Liver (tissue), 9 donors: ENCODE results near the gene PUS10. TPM values are rescaled to one million over a fixed set of nuclear protein-coding genes. Genes with fewer than 3 reads are reported as not detected.

Experiments
- DNase-seq: peaks from one replicate; pipeline ENCODE4 v3.0.0-alpha.2; 2017; ENCODE audit warnings: low spot score
- H3K27ac ChIP-seq, 2 donors: one replicate each; pipeline ENCODE4 v1.7.0; 2013; ENCODE audit warnings: inconsistent platforms in 2 of 2, low read length in 2 of 2, control low read depth in 1 of 2, low read depth in 1 of 2, mild to moderate bottlenecking in 1 of 2
- H3K27me3 ChIP-seq, 4 donors: one replicate each; pipeline versions ENCODE4 v1.6.1 to v1.7.0; 2013; ENCODE audit warnings: low read length in 3 of 4, inconsistent platforms in 1 of 4, mild to moderate bottlenecking in 1 of 4, moderate library complexity in 1 of 4; ENCODE audit not compliant: control insufficient read depth in 4 of 4, insufficient read depth in 4 of 4
- H3K36me3 ChIP-seq, 4 donors: one replicate each; pipeline versions ENCODE4 v1.6.1 to v1.7.0; 2013; ENCODE audit warnings: low read length in 3 of 4, mild to moderate bottlenecking in 3 of 4, low read depth in 1 of 4, moderate library complexity in 1 of 4; ENCODE audit not compliant: control insufficient read depth in 4 of 4, insufficient read depth in 3 of 4
- H3K4me1 ChIP-seq, 4 donors: one replicate each; pipeline versions ENCODE4 v1.6.1 to v1.7.0; 2013; ENCODE audit warnings: low read length in 3 of 4, mild to moderate bottlenecking in 3 of 4, moderate library complexity in 1 of 4; ENCODE audit not compliant: control insufficient read depth in 4 of 4, insufficient read depth in 4 of 4
- H3K4me3 ChIP-seq, 3 donors: one replicate each; pipeline versions ENCODE4 v1.6.1 to v1.7.0; 2013; ENCODE audit warnings: low read length in 3 of 3, control low read depth in 1 of 3, low read depth in 1 of 3, mild to moderate bottlenecking in 1 of 3
- H3K9ac ChIP-seq, 2 donors: one replicate each; pipeline ENCODE4 v1.7.0; 2013; ENCODE audit warnings: low read length in 2 of 2, mild to moderate bottlenecking in 2 of 2, moderate library complexity in 2 of 2, control low read depth in 1 of 2, low read depth in 1 of 2
- H3K9me3 ChIP-seq, 4 donors: one replicate each; pipeline versions ENCODE4 v1.6.1 to v1.7.0; 2013; ENCODE audit warnings: low read length in 3 of 4; ENCODE audit not compliant: control insufficient read depth in 4 of 4
- ATF3 ChIP-seq: IDR thresholded peaks from 2 replicates; pipeline ENCODE4 v1.6.1; 2016; ENCODE audit warnings: antibody characterized with exemption
- CTCF ChIP-seq: fragments of 150-350 bp; IDR thresholded peaks from 2 replicates; pipeline ENCODE4 v1.5.1; 2017; ENCODE audit warnings: improper control_type of control experiment, low read depth, low read length; ENCODE audit not compliant: missing input control
- EGR1 ChIP-seq, 2 donors: IDR thresholded peaks; 2 replicates each; pipeline ENCODE4 v1.6.1; 2016 to 2018; ENCODE audit warnings: antibody characterized with exemption in 2 of 2, low read depth in 2 of 2
- FOXA1 ChIP-seq: IDR thresholded peaks from 2 replicates; pipeline ENCODE4 v1.6.1; 2016; ENCODE audit warnings: antibody characterized with exemption
- FOXA2 ChIP-seq: IDR thresholded peaks from 2 replicates; pipeline ENCODE4 v1.6.1; 2016; ENCODE audit warnings: antibody characterized with exemption
- GABPA ChIP-seq, 2 donors: IDR thresholded peaks in 1 of 2; conservative IDR thresholded peaks in 1 of 2; 2 replicates each; pipeline ENCODE4 v1.6.1; 2016; ENCODE audit warnings: antibody characterized with exemption in 2 of 2, mild to moderate bottlenecking in 1 of 2, moderate library complexity in 1 of 2
- HNF4A ChIP-seq, 2 donors: conservative IDR thresholded peaks; 2 replicates each; pipeline ENCODE4 v1.6.1; 2016; ENCODE audit warnings: antibody characterized with exemption in 2 of 2, mild to moderate bottlenecking in 2 of 2
- HNF4G ChIP-seq: IDR thresholded peaks from 2 replicates; pipeline ENCODE4 v1.6.1; 2016; ENCODE audit warnings: antibody characterized with exemption
- JUND ChIP-seq, 2 donors: IDR thresholded peaks; 2 replicates each; pipeline ENCODE4 v1.6.1; 2016; ENCODE audit warnings: antibody characterized with exemption in 2 of 2
- MAX ChIP-seq: IDR thresholded peaks from 2 replicates; pipeline ENCODE4 v1.6.1; 2016; ENCODE audit warnings: antibody characterized with exemption
- NR2F2 ChIP-seq: IDR thresholded peaks from 2 replicates; pipeline ENCODE4 v1.6.1; 2016; ENCODE audit warnings: antibody characterized with exemption
- RAD21 ChIP-seq, 2 donors: IDR thresholded peaks; 2 replicates each; pipeline ENCODE4 v1.6.1; 2016; ENCODE audit warnings: antibody characterized with exemption in 2 of 2, mild to moderate bottlenecking in 2 of 2
- REST ChIP-seq: IDR thresholded peaks from 2 replicates; pipeline ENCODE4 v1.6.1; 2016; ENCODE audit warnings: antibody characterized with exemption, mild to moderate bottlenecking
- RXRA ChIP-seq, 2 donors: IDR thresholded peaks; 2 replicates each; pipeline ENCODE4 v1.6.1; 2017 to 2018; ENCODE audit warnings: antibody characterized with exemption in 2 of 2, mild to moderate bottlenecking in 1 of 2
- SP1 ChIP-seq: IDR thresholded peaks from 2 replicates; pipeline ENCODE4 v1.6.1; 2018; ENCODE audit warnings: antibody characterized with exemption, mild to moderate bottlenecking
- TAF1 ChIP-seq: conservative IDR thresholded peaks from 2 replicates; pipeline ENCODE4 v1.6.1; 2016; ENCODE audit warnings: antibody characterized with exemption, mild to moderate bottlenecking
- YY1 ChIP-seq: IDR thresholded peaks from 2 replicates; pipeline ENCODE4 v1.6.1; 2016; ENCODE audit warnings: antibody characterized with exemption, mild to moderate bottlenecking
- ZBTB33 ChIP-seq: IDR thresholded peaks from 2 replicates; pipeline ENCODE4 v1.6.1; 2016; ENCODE audit warnings: antibody characterized with exemption
- WGBS: extraction: QIAGEN DNeasy Blood & Tissue Kit; methylation state at CpG from one replicate; pipeline ENCODE4 v1.1.7; 2013; 5-methylcytosine and 5-hydroxymethylcytosine counted together
- polyA plus RNA-seq, 2 donors: library from polyadenylated mRNA; stranded (reverse) in 1 of 2; unstranded in 1 of 2; fragments of 200-250 nt in 1 of 2; fragments of >200 nt in 1 of 2; fragmentation: Nextera tagmentation in 1 of 2; extraction: Ambion mirVana in 1 of 2; gene quantifications; one replicate each; pipeline versions ENCODE4 v1.2.1 to v1.2.3, GENCODE V29; 2013 to 2015
- total RNA-seq, 2 donors: library from RNA; depleted of rRNA; stranded (reverse); fragments of >200 nt; gene quantifications; one replicate each; pipeline ENCODE4 v1.2.3, GENCODE V29; 2014
- donor health status: healthy.
- donor health status: healthy.
- donor health status: healthy.
- donor health status: healthy.
- donor health status: healthy.

The PUS10 gene
- total and polyA plus RNA-seq, 4 donors: 4.3 to 19.6 (median 6.4) TPM

- H3K9ac ChIP-seq: no peak overlapping the region
- no peaks in the 10 kb centered on the region for H3K27me3 ChIP-seq
- no peak for DNase-seq
- H3K4me3 ChIP-seq: no peak overlapping the region
- H3K4me1 ChIP-seq: no peaks in the 10 kb centered on the region
- H3K36me3 ChIP-seq: peaks cover 0 to 41% (median 15%) of the 10 kb centered on the region in 4 donors
- no peak overlapping the region for H3K27ac ChIP-seq
- 90% methylated on average over 6 of the region's 6 CpGs for WGBS
- TF ChIP-seq GABPA (IDR thresholded peaks at IDR 0.05 in 1 of 2, conservative IDR thresholded peaks at IDR 0.05 in 1 of 2): no peak
- no peak for TF ChIP-seq MAX
- no peak for TF ChIP-seq HNF4A (conservative IDR thresholded peaks at IDR 0.05)
- no peak for TF ChIP-seq REST
- TF ChIP-seq FOXA1: no peak
- no peak for TF ChIP-seq YY1
- TF ChIP-seq ZBTB33: no peak
- no peak for TF ChIP-seq RAD21 (IDR thresholded peaks at IDR 0.05)
- TF ChIP-seq CTCF: no peak
- TF ChIP-seq EGR1 (IDR thresholded peaks at IDR 0.05; ENCODE audit: low read depth in 2 of 2): no peak
- TF ChIP-seq HNF4G: no peak
- no peak for TF ChIP-seq ATF3
- TF ChIP-seq SP1: no peak
- no peak for TF ChIP-seq TAF1
- no peak for TF ChIP-seq RXRA (IDR thresholded peaks at IDR 0.05)
- no peak for TF ChIP-seq NR2F2
- no peak for TF ChIP-seq JUND (IDR thresholded peaks at IDR 0.05)
- no peak for TF ChIP-seq FOXA2
- no peaks in the 10 kb centered on the region for H3K9me3 ChIP-seq
Observed at GRCh38 chr2:60948926-60949579, 69.0 kb downstream of the PUS10 start.
